Nephron (organoid): ENCODE results near the gene OR51A7.

ENCODE experiments used
- H3K27ac Mint-ChIP-seq, 3 experiments: 2 replicates each; pipeline ENCODE4 v1.8.0; 2020; ENCODE audit warnings: mixed read lengths in 3 of 3, mild to moderate bottlenecking in 2 of 3, moderate library complexity in 1 of 3
- H3K27me3 Mint-ChIP-seq: 2 replicates; pipeline ENCODE4 v1.8.0; 2021; ENCODE audit warnings: low read depth, mild to moderate bottlenecking, moderate library complexity, mixed read lengths
- H3K36me3 Mint-ChIP-seq: 2 replicates; pipeline ENCODE4 v1.8.0; 2020; ENCODE audit warnings: low read depth, mixed read lengths
- H3K4me1 Mint-ChIP-seq: 2 replicates; pipeline ENCODE4 v1.8.0; 2020; ENCODE audit warnings: mixed read lengths
- H3K4me3 Mint-ChIP-seq, 3 experiments: 2 replicates each; pipeline ENCODE4 v1.8.0; 2020; ENCODE audit warnings: mild to moderate bottlenecking in 3 of 3, mixed read lengths in 3 of 3, moderate library complexity in 2 of 3
- H3K9me3 Mint-ChIP-seq: 2 replicates; pipeline ENCODE4 v1.8.0; 2020; ENCODE audit warnings: mixed read lengths
- TF ChIP-seq, protein P1 (sequence below), 3 experiments: fragments of 200-600 bp; sonication (generic); IDR thresholded peaks; one replicate each; pipeline ENCODE4 v1.5.0; 2021; ENCODE audit warnings: antibody characterized with exemption in 3 of 3; ENCODE audit not compliant: unreplicated experiment in 3 of 3

The OR51A7 gene

DNA sequence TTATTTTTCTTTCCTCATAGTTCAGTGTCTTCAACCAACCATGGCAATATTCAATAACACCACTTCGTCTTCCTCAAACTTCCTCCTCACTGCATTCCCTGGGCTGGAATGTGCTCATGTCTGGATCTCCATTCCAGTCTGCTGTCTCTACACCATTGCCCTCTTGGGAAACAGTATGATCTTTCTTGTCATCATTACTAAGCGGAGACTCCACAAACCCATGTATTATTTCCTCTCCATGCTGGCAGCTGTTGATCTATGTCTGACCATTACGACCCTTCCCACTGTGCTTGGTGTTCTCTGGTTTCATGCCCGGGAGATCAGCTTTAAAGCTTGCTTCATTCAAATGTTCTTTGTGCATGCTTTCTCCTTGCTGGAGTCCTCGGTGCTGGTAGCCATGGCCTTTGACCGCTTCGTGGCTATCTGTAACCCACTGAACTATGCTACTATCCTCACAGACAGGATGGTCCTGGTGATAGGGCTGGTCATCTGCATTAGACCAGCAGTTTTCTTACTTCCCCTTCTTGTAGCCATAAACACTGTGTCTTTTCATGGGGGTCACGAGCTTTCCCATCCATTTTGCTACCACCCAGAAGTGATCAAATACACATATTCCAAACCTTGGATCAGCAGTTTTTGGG, 21.6 kb upstream of the OR51A7 start, which contains the start of gene OR51T1:
OR51T1 (plus strand) TSS at position 41 of the 641 bp plus-strand sequence; CDS start at position 41, 0 bp downstream.
- H3K36me3 Mint-ChIP-seq: no peaks in the 10 kb centered on the region
- H3K27me3 Mint-ChIP-seq: no peaks in the 10 kb centered on the region
- no peaks in the 10 kb centered on the region for H3K9me3 Mint-ChIP-seq
- H3K4me1 Mint-ChIP-seq: peaks cover 48% of the 10 kb centered on the region
- TF ChIP-seq, protein P1, sequence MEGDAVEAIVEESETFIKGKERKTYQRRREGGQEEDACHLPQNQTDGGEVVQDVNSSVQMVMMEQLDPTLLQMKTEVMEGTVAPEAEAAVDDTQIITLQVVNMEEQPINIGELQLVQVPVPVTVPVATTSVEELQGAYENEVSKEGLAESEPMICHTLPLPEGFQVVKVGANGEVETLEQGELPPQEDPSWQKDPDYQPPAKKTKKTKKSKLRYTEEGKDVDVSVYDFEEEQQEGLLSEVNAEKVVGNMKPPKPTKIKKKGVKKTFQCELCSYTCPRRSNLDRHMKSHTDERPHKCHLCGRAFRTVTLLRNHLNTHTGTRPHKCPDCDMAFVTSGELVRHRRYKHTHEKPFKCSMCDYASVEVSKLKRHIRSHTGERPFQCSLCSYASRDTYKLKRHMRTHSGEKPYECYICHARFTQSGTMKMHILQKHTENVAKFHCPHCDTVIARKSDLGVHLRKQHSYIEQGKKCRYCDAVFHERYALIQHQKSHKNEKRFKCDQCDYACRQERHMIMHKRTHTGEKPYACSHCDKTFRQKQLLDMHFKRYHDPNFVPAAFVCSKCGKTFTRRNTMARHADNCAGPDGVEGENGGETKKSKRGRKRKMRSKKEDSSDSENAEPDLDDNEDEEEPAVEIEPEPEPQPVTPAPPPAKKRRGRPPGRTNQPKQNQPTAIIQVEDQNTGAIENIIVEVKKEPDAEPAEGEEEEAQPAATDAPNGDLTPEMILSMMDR (IDR thresholded peaks at IDR 0.05; ENCODE audit: unreplicated experiment in 3 of 3): no peak
- H3K4me3 Mint-ChIP-seq: no peak within 1 kb of the TSS
- H3K27ac Mint-ChIP-seq: peak within 1 kb of the TSS; percentile 15 to 52 (median 50)

DNA sequence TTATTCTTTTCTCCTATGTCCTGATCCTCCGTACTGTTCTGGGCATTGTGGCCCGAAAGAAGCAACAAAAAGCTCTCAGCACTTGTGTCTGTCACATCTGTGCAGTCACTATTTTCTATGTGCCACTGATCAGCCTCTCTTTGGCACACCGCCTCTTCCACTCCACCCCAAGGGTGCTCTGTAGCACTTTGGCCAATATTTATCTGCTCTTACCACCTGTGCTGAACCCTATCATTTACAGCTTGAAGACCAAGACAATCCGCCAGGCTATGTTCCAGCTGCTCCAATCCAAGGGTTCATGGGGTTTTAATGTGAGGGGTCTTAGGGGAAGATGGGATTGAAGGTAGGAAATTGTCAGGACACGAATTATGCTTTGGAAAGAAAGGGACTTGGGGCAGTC, 21.0 kb upstream of the OR51A7 start:
- Mint-ChIP-seq H3K27ac (peak overlapping the region; percentile 15 to 52 (median 50)), H3K4me1 (peaks cover 50% of the 10 kb centered on the region), H3K4me3 (no peak overlapping the region), H3K36me3 (no peaks in the 10 kb centered on the region), H3K9me3 (no peaks in the 10 kb centered on the region), H3K27me3 (no peaks in the 10 kb centered on the region)
- TF ChIP-seq, protein P1 (IDR thresholded peaks at IDR 0.05; ENCODE audit: unreplicated experiment in 3 of 3): no peak

- Mint-ChIP-seq H3K9me3 (no peaks in the 10 kb centered on the region), H3K36me3 (no peaks in the 10 kb centered on the region), H3K27me3 (no peaks in the 10 kb centered on the region), H3K27ac (peak overlapping the region; percentile 16 to 58 (median 23)), H3K4me1 (peaks cover 51% of the 10 kb centered on the region), H3K4me3 (no peak overlapping the region)
- TF ChIP-seq, protein P1 (IDR thresholded peaks at IDR 0.05; ENCODE audit: unreplicated experiment in 3 of 3): no peak
These were observed 19.2 kb upstream of the OR51A7 start for GRCh38 chr11:4884361-4884760.

GRCh38 chr11:4886186-4886585, 17.4 kb upstream of the OR51A7 start:
- no peak overlapping the region for H3K27ac Mint-ChIP-seq
- no peaks in the 10 kb centered on the region for H3K36me3 Mint-ChIP-seq
- no peaks in the 10 kb centered on the region for H3K27me3 Mint-ChIP-seq
- H3K4me1 Mint-ChIP-seq: peaks cover 33% of the 10 kb centered on the region
- no peak overlapping the region for H3K4me3 Mint-ChIP-seq
- no peaks in the 10 kb centered on the region for H3K9me3 Mint-ChIP-seq
- TF ChIP-seq, protein P1 (IDR thresholded peaks at IDR 0.05; ENCODE audit: unreplicated experiment in 3 of 3): no peak

DNA sequence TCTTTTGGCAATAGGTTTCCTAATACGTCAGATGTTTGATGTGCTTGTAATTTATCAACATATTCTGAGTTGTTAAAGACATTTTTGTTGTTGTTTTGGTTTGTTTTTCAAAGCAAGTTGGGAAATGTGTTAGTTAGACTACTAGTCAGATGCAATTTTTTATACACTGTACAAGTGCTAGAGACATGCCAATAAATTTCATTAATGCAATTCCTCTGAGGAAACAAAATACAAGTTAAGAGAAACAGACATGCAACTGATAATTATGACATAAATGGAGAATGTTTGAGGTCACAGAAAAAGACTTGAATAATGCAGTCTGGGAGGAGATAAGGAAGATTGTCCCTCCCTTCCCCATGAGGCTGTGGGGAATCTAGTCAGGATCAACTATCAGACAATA, 16.0 kb upstream of the OR51A7 start:
- H3K4me3 Mint-ChIP-seq: no peak overlapping the region
- no peaks in the 10 kb centered on the region for H3K27me3 Mint-ChIP-seq
- peaks cover 25% of the 10 kb centered on the region for H3K4me1 Mint-ChIP-seq
- TF ChIP-seq, protein P1 (IDR thresholded peaks at IDR 0.05; ENCODE audit: unreplicated experiment in 3 of 3): no peak
- H3K27ac Mint-ChIP-seq: peak overlapping the region in 1 of 3 experiments; percentile 13
- H3K9me3 Mint-ChIP-seq: no peaks in the 10 kb centered on the region
- H3K36me3 Mint-ChIP-seq: no peaks in the 10 kb centered on the region

- H3K27ac Mint-ChIP-seq: no peak overlapping the region
- H3K9me3 Mint-ChIP-seq: no peaks in the 10 kb centered on the region
- peaks cover 9% of the 10 kb centered on the region for H3K4me1 Mint-ChIP-seq
- no peaks in the 10 kb centered on the region for H3K36me3 Mint-ChIP-seq
- H3K27me3 Mint-ChIP-seq: no peaks in the 10 kb centered on the region
- TF ChIP-seq, protein P1 (IDR thresholded peaks at IDR 0.05; ENCODE audit: unreplicated experiment in 3 of 3): no peak
- H3K4me3 Mint-ChIP-seq: no peak overlapping the region
These were observed 13.3 kb upstream of the OR51A7 start for GRCh38 chr11:4890279-4890678.
